Transverse colon (tissue), 3 donors: Measurements from ENCODE around the gene CDC45.

Experiments
- CTCF ChIP-seq, 5 experiments: fragments of 200-600 bp in 3 of 5; fragments of 450-650 bp in 2 of 5; sonication (generic) in 3 of 5; IDR thresholded peaks; 1 replicate in 2 of 5; 2 replicates in 3 of 5; pipeline ENCODE4 v1.5.1; 2016 to 2017; ENCODE audit warnings: antibody characterized with exemption in 5 of 5, inconsistent platforms in 3 of 5, mild to moderate bottlenecking in 2 of 5, moderate library complexity in 1 of 5
- POLR2A ChIP-seq: fragments of 450-650 bp; IDR thresholded peaks from one replicate; pipeline ENCODE4 v1.6.1; 2016; ENCODE audit warnings: antibody characterized with exemption, mild to moderate bottlenecking, moderate library complexity

- no peak for TF ChIP-seq POLR2A
- no peak for TF ChIP-seq CTCF (IDR thresholded peaks at IDR 0.05)
These were observed 22.3 kb downstream of the CDC45 start for GRCh38 chr22:19501897-19502447.
